K562 (cell line): ENCODE measurements around the gene REEP2. TPM values are rescaled to one million over a fixed set of nuclear protein-coding genes. Genes with fewer than 3 reads are reported as not detected.
A peak's percentile ranks its signal among the peaks of the same experiment; 100 is the strongest.

Experiments used
- ARHGAP35 ChIP-seq: fragments of 450-650 bp; IDR thresholded peaks from 2 replicates; pipeline ENCODE4 v1.6.1; 2018; ENCODE audit not compliant: partially characterized antibody
- BHLHE40 ChIP-seq: IDR thresholded peaks from 2 replicates; pipeline ENCODE4 v1.6.1; 2011; ENCODE audit warnings: low read length, improper control_type of control experiment
- HCFC1 ChIP-seq: IDR thresholded peaks from 2 replicates; pipeline ENCODE4 v1.6.1; 2012; ENCODE audit warnings: low read depth, low read length, improper control_type of control experiment
- L3MBTL2 ChIP-seq: fragments of 450-650 bp; IDR thresholded peaks from 2 replicates; pipeline ENCODE4 v1.6.1; 2016; ENCODE audit warnings: mild to moderate bottlenecking, moderate library complexity
- LCOR ChIP-seq: sonication (generic); formaldehyde crosslinking; IDR thresholded peaks from 2 replicates; pipeline ENCODE4 v1.8.0; 2022; ENCODE audit warnings: mild to moderate bottlenecking, missing genetic modification reagents
- MAX ChIP-seq: sonication (generic); formaldehyde crosslinking; IDR thresholded peaks from 2 replicates; pipeline ENCODE4 v1.9.0; 2022; ENCODE audit warnings: mild to moderate bottlenecking, missing genetic modification reagents
- MAZ ChIP-seq, 2 experiments: fragments of 450-650 bp in 1 of 2; sonication (generic) in 1 of 2; formaldehyde crosslinking; IDR thresholded peaks in 1 of 2; conservative IDR thresholded peaks in 1 of 2; 2 replicates each; pipeline versions ENCODE4 v1.4.0 to v1.5.0; 2020; ENCODE audit warnings: mild to moderate bottlenecking in 1 of 2, missing genetic modification reagents in 1 of 2
- MED1 ChIP-seq: sonication (generic); formaldehyde crosslinking; IDR thresholded peaks from 2 replicates; pipeline ENCODE4 v1.8.1; 2023; ENCODE audit warnings: missing genetic modification reagents, borderline replicate concordance
- NCOA6 ChIP-seq: fragments of 450-650 bp; IDR thresholded peaks from 2 replicates; pipeline ENCODE4 v1.6.1; 2017; ENCODE audit warnings: mild to moderate bottlenecking
- NCOR1 ChIP-seq: fragments of 450-650 bp; IDR thresholded peaks from 2 replicates; pipeline ENCODE4 v1.6.1; 2016; ENCODE audit warnings: mild to moderate bottlenecking, moderate library complexity
- NFATC3 ChIP-seq: fragments of 450-650 bp; IDR thresholded peaks from 2 replicates; pipeline ENCODE4 v1.6.1; 2017; ENCODE audit warnings: mild to moderate bottlenecking
- NONO ChIP-seq, 2 experiments: fragments of 200-400 bp in 1 of 2; fragments of 450-650 bp in 1 of 2; formaldehyde crosslinking in 1 of 2; IDR thresholded peaks; 2 replicates each; pipeline ENCODE4 v1.6.1; 2017; ENCODE audit warnings: low read depth in 2 of 2, mild to moderate bottlenecking in 2 of 2, moderate library complexity in 2 of 2, low read length in 1 of 2
- PHB ChIP-seq: fragments of 250-450 bp; sonication (Bioruptor Pico); IDR thresholded peaks from 2 replicates; pipeline ENCODE4 v1.5.0; 2021
- POLR2AphosphoS2 ChIP-seq: IDR thresholded peaks from 2 replicates; pipeline ENCODE4 v1.6.1; 2012; ENCODE audit warnings: low read length, improper control_type of control experiment
- RB1 ChIP-seq: fragments of 450-650 bp; IDR thresholded peaks from 2 replicates; pipeline ENCODE4 v1.6.1; 2017; ENCODE audit warnings: low read depth, mild to moderate bottlenecking
- RBM39 ChIP-seq: fragments of 200-400 bp; formaldehyde crosslinking; optimal IDR thresholded peaks from 2 replicates; pipeline ENCODE3; 2018; ENCODE audit warnings: low read depth, low read length
- SPI1 ChIP-seq: IDR thresholded peaks from 2 replicates; pipeline ENCODE4 v1.6.1; 2011; ENCODE audit warnings: low read depth, low read length, control low read depth, borderline replicate concordance
- TARDBP ChIP-seq: fragments of 450-650 bp; IDR thresholded peaks from 2 replicates; pipeline ENCODE4 v1.6.1; 2016
- USF1 ChIP-seq: sonication (generic); formaldehyde crosslinking; IDR thresholded peaks from 2 replicates; pipeline ENCODE4 v1.9.0; 2022; ENCODE audit warnings: mild to moderate bottlenecking, missing genetic modification reagents
- ZMIZ1 ChIP-seq, 2 experiments: fragments of 150-350 bp in 1 of 2; IDR thresholded peaks; 2 replicates each; pipeline ENCODE4 v1.6.1; 2012 to 2016; ENCODE audit warnings: low read depth in 2 of 2, low read length in 2 of 2, mild to moderate bottlenecking in 1 of 2, moderate library complexity in 1 of 2
- ZNF175 ChIP-seq: fragments of 200-800 bp; sonication (Bioruptor generic); IDR thresholded peaks from 2 replicates; pipeline ENCODE4 v1.6.1; 2016; ENCODE audit warnings: low read depth, mild to moderate bottlenecking, missing genetic modification characterization, missing compliant biosample characterization
- ZNF232 ChIP-seq: sonication (generic); formaldehyde crosslinking; IDR thresholded peaks from 2 replicates; pipeline ENCODE4 v1.8.0; 2022; ENCODE audit warnings: mild to moderate bottlenecking, missing genetic modification reagents
- polyA plus RNA-seq, 8 experiments: library from polyadenylated mRNA; depleted of rRNA in 4 of 8; stranded (reverse) in 5 of 8; unstranded in 3 of 8; fragments of >200 nt; fragmentation: Nextera tagmentation in 2 of 8; fragmentation: Illumina TruSeq in 1 of 8; extraction: Ambion mirVana in 2 of 8; extraction: Trizol in 1 of 8; gene quantifications; 2 replicates each; pipeline versions ENCODE4 v1.2.1 to v1.2.3, GENCODE V29; 2011 to 2014; ENCODE audit warnings: inconsistent platforms in 1 of 8, missing spikeins in 1 of 8
- total RNA-seq, 7 experiments: library from RNA; depleted of rRNA in 6 of 7; stranded (reverse); fragments of >200 nt in 6 of 7; fragmentation: Illumina TruSeq in 2 of 7; extraction: Trizol in 2 of 7; gene quantifications; 2 replicates each; pipeline versions ENCODE4 v1.2.1 to v1.2.3, GENCODE V29; 2011 to 2021; ENCODE audit warnings: low replicate concordance in 1 of 7

Gene REEP2
- total and polyA plus RNA-seq, 9 of the 15 experiments (the other 6 are each of a cell fraction or from before 2014, with no cell fraction given) = 0.03 to 1.1 (median 0.12) TPM; not detected in 1

GRCh38 chr5:138469540-138470321, 30.9 kb downstream of the REEP2 start (continued):
- TF ChIP-seq HCFC1 (peak; percentile 17; the same call in 1 of the 2 replicates), POLR2AphosphoS2 (peak; percentile 98), ZNF175 (peak; percentile 70; the same call in 1 of the 2 replicates), SPI1 (no peak; the same call in 1 of the 2 replicates), NCOA6 (0 out of 2 replicates have a peak, but pooled peaks have one; percentile 13), MAX (CRISPR knock-in tag) (0 out of 2 replicates have a peak, but pooled peaks have one; percentile 45), NCOR1 (peak; percentile 82), ARHGAP35 (peak; percentile 82), MAZ (CRISPR knock-in tag; conservative IDR thresholded peaks at IDR 0.05 in 1 of 2, IDR thresholded peaks at IDR 0.05 in 1 of 2) (peak in 1 of 2 experiments; percentile 69; a peak in 2 of 4 replicates), RBM39 (peak; percentile 22), ZNF232 (CRISPR knock-in tag) (no peak), L3MBTL2 (peak; percentile 38; the same call in 1 of the 2 replicates), ZMIZ1 (IDR thresholded peaks at IDR 0.05; ENCODE audit: low read depth in 2 of 2, low read length in 2 of 2) (peak in 1 of 2 experiments; percentile 45; a peak in 1 of 4 replicates), RB1 (no peak), PHB (CRISPR knock-in tag) (peak; percentile 34; the same call in 1 of the 2 replicates), NFATC3 (peak; percentile 92; the same call in 1 of the 2 replicates), USF1 (peak; percentile 87), BHLHE40 (peak; percentile 90), TARDBP (no peak; the same call in 1 of the 2 replicates), NONO (IDR thresholded peaks at IDR 0.05; ENCODE audit: low read depth in 2 of 2, low read length in 1 of 2) (peak in 1 of 2 experiments; percentile 39; a peak in 2 of 4 replicates), MED1 (CRISPR knock-in tag) (peak; percentile 15; the same call in 1 of the 2 replicates), LCOR (CRISPR knock-in tag) (peak; percentile 14; the same call in 1 of the 2 replicates)
